GM21367 (cell line): ENCODE measurements around the gene CMTM4.
"Not testable (repeated sequence)": the region's sequence is repeated elsewhere in the genome, so short reads cannot be mapped to it uniquely, and the experiment has no call there.

Experiments used
- ATAC-seq: cut with Tn5 transposase; IDR thresholded peaks from one replicate; pipeline ENCODE4 v1.9.1; 2021; ENCODE audit not compliant: unreplicated experiment

CMTM4 gene

GRCh38 chr16:66649167-66649566 lies 47.4 kb downstream of the CMTM4 start:
- no peak for ATAC-seq

- ATAC-seq: no peak
These were observed 48.7 kb downstream of the CMTM4 start for GRCh38 chr16:66647866-66648265.

- ATAC-seq: no peak
These were observed 55.2 kb downstream of the CMTM4 start for GRCh38 chr16:66641387-66641786.

GRCh38 chr16:66640724-66641314 lies 55.7 kb downstream of the CMTM4 start:
- no peak for ATAC-seq

- ATAC-seq: no peak
These were observed 57.3 kb downstream of the CMTM4 start for GRCh38 chr16:66639091-66639885.

GRCh38 chr16:66637806-66638205 lies 58.7 kb downstream of the CMTM4 start:
- no peak for ATAC-seq

GRCh38 chr16:66636199-66636598 lies 60.3 kb downstream of the CMTM4 start:
- ATAC-seq: no peak

GRCh38 chr16:66635406-66635805 lies 61.1 kb downstream of the CMTM4 start:
- no peak for ATAC-seq

- no peak for ATAC-seq
These were observed 61.9 kb downstream of the CMTM4 start for GRCh38 chr16:66634527-66635196.

GRCh38 chr16:66631558-66631957 lies 65.0 kb downstream of the CMTM4 start:
- ATAC-seq: not testable (repeated sequence)

GRCh38 chr16:66630561-66631260 lies 65.8 kb downstream of the CMTM4 start:
- not testable (repeated sequence) for ATAC-seq

GRCh38 chr16:66629856-66630255 lies 66.7 kb downstream of the CMTM4 start:
- no peak for ATAC-seq

GRCh38 chr16:66627611-66628378 lies 68.7 kb downstream of the CMTM4 start:
- not testable (repeated sequence) for ATAC-seq

- no peak for ATAC-seq
These were observed 72.8 kb downstream of the CMTM4 start for GRCh38 chr16:66623755-66624154.

- no peak for ATAC-seq
These were observed 73.7 kb downstream of the CMTM4 start for GRCh38 chr16:66622863-66623262.

GRCh38 chr16:66621973-66622372 lies 74.6 kb downstream of the CMTM4 start:
- no peak for ATAC-seq

- no peak for ATAC-seq
These were observed 76.1 kb downstream of the CMTM4 start for GRCh38 chr16:66620429-66620795.

- no peak for ATAC-seq
These were observed 76.8 kb downstream of the CMTM4 start for GRCh38 chr16:66619534-66620428.

- ATAC-seq: no peak
These were observed 77.8 kb downstream of the CMTM4 start for GRCh38 chr16:66618588-66619375.
